Fibroblast of skin of left biceps (primary cell): ENCODE data around the gene SLC34A1.
"Not testable (repeated sequence)": the region's sequence is repeated elsewhere in the genome, so short reads cannot be mapped to it uniquely, and the experiment has no call there.

ENCODE experiments used
- DNase-seq, 2 experiments: peaks; one replicate each; pipeline ENCODE4 v3.0.0-alpha.2; 2013; ENCODE audit warnings: low read depth in 2 of 2

Gene SLC34A1

DNA sequence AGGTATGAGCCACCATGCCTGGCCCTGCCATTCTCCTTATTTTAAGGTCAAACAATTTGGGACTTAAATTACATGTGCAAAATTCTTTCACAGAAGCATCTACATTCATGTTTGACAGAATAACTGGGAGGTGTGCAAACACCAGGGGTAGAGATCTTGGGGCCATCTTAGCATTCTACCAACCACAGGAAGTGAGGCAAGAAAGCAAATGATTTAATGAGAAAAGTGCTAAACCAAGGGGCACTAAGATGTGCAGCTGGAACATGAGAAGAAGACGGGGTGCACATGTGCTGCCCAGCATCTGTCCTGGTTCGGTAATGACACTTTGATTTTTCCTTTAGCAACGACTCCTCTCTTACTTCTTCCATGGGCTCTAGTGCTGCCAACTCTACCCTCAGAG, 26.3 kb downstream of the SLC34A1 start:
- DNase-seq, result no peak

DNA sequence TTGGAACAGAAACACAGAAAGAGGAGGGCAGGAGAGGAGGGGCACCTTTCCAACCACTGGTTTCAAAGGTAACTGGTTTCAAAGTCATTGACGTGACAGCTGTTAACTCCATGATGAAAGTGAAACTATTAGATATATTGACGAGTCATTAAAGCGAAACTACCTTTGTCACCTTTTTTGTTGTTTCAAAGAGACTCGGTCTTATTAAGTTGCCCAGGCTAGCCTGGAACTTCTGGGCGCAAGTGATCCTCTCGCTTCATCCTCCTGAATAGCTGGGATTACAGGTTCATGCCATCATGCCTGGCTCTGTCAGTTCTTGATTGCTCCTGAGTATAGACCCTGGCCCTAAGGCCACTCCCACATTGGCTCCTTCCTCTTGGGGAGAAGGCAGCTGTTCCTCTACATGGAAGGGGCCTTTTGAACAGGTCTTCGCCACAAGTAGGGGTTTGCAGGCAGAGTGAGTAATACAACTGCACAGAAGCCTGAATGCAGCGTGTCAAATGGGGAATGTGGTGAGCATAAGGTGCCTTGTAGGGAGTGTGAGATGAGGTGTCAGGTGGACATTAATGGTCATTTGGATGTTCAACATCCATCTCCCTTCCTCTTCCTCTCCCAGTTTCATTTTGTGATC, 28.5 kb downstream of the SLC34A1 start:
- DNase-seq, result no peak

DNA sequence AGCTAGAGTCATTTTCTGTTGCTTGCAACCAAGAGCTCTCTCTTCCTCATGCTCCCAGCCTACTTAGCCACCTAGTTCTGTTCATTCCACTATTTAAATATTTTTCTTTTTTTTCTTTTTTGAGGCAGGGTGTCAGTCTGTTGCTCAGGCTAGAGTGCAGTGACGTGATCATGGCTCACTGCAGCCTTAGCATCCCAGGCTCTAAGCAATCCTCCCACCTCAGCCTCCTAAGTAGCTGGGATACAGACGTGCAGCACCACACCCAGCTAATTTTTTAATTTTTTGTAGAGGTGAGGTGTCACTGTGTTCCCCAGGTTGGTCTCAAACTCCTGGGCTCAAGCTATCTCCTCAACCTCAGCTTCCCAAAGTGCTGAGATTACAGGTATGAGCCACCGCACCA, 30.2 kb downstream of the SLC34A1 start:
- no peak for DNase-seq

DNA sequence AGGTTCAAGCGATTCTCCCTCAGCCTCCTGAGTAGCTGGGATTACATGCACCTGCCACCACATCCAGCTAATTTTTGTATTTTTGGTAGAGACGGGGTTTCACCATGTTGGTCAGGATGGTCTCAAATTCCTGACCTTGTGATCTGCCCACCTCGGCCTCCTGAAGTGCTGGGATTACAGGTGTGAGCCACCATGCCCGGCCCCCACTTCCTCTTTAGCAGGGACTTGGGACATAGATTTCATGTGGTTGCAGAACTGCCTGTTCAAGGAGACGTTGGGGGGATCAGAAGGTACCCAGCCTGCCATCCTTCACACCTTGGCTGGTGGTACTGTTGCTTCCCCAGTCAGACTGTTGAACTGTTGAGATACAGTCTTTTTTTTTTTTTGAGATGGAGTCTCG, 32.8 kb downstream of the SLC34A1 start:
- not testable (repeated sequence) for DNase-seq

DNA sequence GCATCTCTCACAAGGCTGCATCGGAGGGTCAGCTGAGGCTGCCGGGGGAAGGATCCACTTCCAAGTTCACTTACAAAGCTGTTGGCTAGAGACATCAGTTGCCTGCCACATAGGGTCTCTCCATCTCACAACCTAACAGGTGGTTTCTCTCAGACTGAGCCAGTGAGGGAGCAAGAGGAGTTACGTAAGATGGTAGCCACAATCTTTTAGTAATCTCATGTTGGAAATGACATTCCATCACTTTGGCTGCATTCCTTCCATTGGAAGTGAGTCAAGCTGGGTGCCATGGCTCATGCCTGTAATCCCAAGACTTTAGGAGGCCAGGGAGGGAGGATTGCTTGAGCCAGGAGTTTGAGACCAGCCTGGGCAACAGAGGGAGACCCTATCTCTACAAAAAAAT, 34.8 kb downstream of the SLC34A1 start:
- DNase-seq, result peak; percentile 30 to 34

DNA sequence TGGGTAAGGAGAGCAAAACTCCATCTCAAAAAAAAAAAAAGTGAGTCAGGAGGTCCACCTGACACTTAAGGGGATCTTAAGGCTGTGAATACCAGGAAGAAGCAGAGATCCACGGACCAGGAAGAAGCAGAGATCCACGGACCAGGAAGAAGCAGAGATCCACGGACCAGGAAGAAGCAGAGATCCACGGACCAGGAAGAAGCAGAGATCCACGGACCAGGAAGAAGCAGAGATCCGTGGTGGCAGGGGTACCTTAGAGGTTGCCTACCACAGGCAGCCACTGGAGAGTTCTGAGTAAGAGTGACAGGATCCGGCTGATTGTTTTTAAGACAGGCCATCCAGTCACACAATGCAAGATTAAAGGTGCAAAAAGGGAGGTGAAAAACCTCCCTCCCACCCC, 36.2 kb downstream of the SLC34A1 start:
- DNase-seq, result not testable (repeated sequence)

DNA sequence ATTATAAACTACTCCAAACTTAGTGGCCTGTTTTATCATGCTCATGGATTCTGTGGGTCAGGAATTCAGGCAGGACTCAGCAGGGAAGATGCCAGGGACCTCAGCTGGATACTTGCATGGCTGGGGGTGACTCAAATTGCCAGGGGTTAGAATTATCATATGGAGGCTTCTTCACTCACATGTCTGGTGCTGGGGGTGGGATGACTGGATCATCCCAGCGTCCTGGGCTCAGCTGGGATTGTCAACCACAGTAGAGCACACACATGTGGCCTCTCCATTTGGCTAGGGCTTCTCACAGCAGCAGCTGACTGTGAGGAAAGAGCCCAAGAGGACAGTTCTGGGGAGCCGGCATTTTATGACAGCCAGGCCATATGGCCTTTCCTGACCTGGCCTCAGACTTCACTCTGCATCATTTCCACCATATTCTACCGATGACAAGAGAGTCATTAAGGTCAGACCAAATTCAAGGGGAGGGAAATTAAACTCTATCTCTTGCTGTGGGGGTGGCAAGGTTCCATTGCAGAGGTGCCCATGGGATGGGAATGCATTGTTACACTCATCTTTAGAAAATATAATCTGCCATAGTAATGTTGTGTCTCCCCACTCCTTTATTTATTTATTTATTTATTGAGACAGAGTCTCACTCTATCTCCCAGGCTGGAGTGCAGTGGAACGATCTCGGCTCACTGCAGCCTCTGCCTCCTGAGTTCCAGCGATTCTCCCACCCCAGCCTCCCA, 37.0 kb downstream of the SLC34A1 start:
- DNase-seq, result no peak

DNA sequence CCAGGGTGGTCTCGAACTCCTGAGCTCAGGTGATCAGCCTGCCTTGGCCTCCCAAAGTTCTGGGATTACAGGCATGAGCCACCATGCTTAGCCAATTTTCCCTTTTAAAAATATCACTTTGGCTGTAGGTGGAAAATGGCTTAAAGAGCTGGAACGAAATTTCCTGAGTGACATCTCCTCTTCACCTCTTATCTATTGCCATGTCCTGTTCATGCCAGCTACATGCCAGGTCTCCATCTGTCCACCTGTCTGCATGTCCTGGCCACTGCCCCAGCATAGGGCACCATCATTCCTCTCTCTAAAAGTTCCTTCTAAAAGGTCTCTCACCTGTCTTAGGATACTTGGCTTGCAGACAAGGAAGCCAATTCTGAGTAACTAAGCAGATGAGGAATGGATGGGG, 39.4 kb downstream of the SLC34A1 start:
- no peak for DNase-seq

DNA sequence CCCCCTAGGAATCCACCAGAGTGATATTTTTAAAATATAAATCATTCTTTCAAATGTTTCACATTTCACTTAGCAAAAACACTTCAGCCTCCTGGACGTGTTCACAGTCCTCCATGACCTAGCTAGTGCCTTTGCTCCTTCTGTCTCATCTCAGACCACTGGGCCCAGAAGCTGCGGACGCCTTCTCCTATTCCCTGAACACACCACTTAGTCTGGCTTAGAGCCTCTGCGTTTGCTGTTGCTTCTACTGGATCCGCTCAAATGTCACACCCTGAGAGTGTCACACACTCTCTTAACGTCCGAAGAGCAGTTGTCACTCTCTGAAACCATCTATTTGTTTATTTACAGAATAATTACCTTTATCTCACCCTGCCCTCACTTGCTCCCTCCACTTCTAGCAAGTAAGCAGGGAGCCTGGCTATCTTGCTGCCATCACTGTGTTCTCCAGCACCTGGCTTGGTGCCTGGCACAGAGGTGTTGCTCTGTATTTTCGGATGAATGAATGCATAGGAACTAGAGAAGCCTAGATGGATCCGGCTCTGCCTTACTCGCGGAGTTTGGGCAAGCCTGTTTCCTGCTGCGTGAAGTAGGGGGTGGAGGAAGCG, 41.1 kb downstream of the SLC34A1 start:
- no peak for DNase-seq

DNA sequence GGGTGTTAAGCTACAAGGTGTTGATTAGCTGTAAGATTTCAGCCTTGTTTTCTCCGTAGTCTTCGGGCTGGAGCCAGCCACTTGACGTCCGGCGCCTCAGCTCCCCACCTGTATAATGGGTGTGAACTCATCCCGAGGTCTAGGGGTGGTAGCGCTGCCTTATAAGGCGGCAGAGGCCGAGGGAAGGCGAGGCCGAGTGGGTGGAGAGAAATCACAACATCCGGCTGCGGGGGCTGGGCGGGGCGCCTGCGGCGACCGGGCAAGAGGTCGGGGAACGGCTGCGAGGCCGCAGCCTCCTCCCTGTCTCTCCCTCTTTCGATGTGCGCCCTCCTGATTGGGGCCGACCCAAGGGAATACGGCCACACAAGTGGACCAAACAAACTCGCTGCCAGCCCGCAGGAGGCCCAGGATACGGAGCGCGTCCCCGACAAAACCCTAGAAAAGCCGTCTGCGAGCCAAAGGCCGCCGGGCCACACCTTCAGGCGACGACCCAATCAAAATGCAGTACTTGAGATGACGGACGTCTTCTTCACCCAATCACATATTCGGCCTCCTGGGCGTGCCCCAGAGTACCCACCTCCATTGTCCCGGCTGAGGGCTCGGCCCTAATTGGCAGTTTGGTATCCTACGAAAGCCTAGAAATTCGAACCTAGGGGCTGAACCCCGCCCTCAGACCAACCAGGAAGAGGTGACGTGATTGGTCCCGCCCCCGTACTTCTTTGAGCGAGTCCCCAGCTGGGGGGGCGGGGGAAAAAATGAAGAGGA, 41.7 kb downstream of the SLC34A1 start:
- peak; percentile 100 for DNase-seq

DNA sequence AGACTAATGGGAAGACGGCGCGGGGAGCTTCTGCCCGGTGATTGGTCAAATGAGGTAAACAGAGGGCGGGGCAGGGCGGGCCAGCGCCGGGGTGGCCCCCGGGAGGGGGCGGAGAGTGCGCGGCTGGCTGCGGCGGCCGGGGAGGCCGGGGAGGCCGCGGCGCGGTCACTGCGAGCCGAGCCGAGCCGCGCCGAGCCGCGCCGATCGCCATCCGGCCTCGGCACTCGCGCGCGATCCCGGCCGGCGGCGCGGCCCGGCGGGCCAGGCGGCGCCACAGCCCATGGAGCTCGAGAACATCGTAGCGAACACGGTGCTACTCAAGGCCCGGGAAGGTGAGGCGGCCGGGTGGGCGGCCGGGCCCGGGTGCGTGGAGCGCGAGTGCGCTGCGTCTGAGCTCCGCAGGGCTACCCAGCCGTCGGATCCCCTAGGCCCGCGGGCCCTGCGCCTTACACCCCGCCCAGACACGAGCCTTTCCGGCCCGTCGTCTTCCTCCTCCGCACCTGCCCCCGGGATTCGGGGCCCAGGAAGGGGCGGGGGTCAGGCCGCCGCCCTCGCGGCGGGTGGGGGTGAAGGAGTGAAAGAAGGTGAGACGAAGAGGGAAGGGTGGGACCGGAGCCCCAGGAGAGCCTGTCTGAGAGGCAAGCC, 42.5 kb downstream of the SLC34A1 start, which contains the start of gene GRK6:
TSS of gene GRK6 (plus strand) at position 111 of the 645 bp plus-strand sequence. CDS start at position 281, 170 bp downstream.
- DNase-seq, result no peak

DNA sequence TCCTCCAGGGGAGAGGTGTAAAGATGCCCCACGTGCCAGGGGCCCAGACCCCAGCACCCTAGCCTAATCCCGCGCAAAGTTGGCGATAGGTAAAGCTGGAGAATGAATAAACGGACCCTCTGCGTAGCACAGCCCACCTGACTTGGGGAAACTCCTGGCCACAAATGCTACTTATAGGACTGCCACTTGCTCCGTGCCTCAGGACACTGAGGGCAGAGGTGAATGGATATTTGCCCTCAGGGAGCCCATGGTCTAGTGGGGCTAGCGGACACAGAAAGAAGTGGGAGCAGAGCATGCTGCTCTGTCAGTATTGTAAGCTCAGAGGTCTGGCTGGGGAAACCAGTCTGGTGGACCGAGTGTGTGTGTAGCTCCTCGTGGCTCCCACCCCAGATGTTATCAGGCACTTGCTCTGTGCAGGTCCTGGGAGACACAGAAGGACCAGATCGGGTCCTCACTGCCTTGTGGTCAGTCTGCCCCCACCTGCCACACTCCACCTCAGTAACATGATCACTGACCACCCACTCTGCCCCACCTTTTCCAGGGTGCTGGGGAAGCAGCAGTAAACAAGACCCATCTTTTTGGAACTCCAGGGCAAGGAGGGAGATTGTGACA, 43.1 kb downstream of the SLC34A1 start:
- no peak for DNase-seq

DNA sequence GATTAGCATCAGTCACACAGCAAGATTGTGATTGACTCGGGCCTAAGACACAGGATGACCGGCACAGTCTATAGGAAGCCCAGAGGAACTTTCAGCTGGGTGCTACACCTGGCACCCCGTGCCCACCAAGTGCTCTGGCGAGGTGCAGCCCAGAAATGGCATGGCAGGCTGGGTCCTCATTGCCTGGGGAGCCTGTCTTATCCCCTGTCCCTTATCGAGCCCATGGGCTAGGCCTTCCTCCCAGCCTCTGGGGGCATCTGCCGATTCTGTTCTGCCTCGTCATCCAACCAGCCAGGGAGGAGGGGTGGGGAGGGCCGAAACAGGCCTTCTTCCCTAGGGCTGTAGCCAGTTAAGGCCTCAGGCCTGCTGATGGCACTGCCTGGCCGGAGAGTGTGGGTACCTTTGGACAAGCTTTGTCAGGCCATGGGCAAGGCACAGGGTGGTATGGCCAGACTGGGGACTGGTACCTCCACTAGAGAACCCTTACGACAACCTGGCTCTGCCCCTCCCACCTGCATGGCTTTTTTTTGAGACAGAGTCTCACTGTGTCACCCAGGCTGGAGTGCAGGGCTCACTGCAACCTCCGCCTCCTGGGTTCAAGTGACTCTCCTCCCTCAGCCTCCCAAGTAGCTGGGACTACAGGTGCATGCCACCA, 43.8 kb downstream of the SLC34A1 start:
- DNase-seq, result no peak

DNA sequence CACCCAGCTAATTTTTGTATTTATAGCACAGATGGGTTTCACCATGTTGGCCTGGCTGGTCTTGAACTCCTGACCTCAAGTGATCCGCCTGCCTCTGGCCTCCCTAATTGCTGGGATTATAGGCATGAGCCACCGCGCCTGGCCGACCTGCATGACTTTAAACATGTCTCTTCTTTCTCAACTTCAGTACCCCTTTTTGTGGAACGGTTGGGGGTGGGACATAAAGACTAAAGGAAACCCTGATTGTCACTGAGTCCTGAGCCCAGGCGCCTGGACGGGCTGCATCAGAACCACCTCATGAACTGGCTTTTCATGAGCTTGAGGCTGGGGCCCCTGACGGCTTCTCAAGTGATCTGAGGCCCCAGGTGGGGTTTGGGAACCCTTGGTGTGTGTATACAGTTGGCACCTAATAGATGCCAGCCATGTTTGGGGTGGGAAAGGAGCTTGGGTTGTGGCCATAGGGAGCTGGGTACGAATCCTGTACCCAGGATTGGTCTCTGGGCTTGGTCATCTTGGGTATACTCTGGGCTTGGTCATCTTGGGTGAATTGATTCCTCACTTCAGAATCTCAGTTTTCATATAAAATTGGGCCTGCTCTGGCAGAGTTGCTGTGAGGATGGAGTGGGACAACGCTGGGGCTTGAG, 44.5 kb downstream of the SLC34A1 start:
- no peak for DNase-seq

DNA sequence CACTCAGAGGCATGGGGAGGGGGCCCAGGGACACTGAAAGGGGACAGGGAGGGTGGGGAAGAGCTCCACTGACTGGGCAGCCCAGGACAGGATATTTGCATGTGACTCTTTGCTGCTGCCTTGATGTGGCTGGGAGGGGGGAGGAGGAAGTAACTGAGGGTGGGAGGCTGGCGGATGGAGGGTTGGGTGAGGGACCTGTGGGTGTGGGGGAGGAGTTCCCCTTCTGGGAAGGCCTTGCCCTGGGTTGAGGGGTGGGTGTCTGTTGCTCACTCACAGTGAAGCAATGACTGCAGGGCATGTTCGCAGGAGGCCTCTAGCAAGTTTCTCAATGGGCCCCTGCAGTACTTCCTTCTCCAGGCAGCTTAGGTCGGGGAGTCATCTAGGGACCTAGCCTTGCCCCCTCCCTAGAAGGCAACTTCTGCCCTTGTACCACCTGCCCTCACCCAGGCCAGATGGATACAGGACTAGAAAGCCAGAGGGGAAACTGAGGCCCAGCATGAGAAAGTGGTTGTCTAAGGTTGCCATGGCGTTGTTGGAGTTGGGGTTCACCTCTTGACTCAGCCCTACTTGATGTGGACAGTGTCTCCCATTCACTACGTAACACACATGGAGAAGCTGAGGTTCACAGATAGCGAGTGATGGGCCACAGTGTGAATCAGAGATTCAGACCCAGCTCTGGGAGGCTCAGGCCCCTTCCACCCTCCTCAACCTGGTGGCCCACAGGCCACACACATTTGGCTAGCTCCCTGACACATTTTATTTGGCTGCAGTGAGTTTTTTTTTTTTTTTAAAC, 45.2 kb downstream of the SLC34A1 start:
- no peak for DNase-seq

DNA sequence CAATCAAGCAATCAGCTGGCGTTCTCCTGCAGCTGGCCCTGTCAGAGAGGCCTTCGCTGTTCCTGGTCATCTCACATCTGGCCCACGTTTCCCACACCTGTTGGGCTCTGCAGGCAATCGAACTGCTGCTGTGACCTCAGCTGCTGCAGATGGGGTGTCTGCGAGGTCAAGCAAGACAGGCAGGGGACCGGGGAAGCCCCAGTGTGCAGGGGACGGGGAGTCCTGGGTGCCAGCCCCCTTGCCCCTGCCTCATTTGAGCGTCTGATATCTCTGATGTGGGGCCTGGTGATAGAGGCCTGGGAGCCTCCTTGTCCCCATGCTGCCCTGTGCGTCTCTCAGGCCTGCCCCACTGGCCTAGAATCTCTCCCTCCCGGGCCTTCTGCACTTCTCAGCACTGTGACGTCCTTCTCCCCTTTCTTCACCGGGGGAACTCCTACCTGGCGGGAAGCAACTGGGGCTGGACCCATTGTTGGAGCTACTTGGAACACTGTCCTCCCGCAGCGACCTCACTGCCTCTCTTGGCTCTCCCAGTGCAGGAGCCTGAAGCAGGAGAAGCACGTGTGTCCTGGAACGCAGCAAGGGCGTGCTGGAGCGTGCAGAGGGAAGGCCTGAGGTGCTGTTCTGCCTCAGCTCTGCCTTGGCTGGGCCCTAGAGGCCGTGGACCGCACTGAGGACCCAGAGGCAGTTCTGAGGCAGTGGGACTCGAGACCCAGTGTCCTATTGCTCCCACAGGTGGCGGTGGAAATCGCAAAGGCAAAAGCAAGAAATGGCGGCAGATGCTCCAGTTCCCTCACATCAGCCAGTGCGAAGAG, 46.1 kb downstream of the SLC34A1 start:
- DNase-seq, result no peak

DNA sequence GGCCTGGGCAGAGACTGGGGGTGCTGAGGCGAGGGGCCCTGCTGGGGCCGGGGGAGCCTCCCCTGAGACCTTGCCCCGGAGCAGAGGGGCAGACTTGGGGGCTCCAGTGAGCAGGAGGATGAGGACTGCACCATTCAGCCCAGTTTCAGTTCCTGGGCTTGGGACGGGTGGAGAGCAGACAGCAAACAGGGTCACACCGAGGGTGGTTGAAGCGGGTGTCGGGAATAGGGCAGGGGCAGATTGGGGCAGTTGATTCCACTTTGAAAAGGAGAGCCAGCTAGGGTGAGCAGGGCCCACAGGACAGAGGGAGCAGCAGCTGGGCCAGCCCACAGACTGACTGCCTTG, 46.7 kb downstream of the SLC34A1 start:
- no peak for DNase-seq

DNA sequence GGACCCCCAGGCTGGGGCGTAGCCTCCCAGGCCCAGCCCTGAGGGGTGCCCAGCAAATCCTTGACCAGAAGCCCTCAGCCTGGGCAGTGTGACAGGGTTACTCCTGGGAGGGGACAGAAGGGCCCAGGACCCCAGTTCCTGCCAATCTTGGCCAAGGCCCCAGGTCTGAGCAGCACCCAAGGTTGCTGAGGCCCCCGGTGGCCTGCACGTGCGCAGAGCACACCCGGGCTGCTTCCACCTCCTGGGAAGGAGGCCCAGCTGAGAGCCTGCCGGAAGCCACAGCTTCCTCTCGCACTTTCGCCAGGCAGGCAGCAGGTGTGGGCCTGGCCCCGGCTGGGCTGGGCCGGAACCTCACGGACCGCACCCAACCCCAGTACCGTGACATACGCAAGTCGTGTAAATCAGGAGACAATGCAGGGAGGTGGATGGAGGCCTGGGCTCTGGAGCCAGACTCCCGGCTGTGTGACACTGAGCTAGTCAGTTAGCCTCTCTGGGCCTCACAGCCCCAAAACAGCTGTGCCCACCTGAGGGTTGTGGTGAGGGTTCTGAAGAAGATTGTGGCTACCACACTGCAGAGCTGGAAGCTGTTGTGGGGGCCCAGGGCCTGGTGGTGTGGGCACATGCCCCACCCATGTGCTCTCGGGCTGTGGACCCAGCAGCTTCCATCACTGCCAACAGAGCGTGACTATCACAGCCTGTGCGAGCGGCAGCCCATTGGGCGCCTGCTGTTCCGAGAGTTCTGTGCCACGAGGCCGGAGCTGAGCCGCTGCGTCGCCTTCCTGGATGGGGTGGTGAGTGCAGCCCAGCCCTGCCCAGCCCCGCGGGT, 47.3 kb downstream of the SLC34A1 start:
- DNase-seq, result no peak
